ENCODE results near the gene RPL9.

Gene RPL9

DNA sequence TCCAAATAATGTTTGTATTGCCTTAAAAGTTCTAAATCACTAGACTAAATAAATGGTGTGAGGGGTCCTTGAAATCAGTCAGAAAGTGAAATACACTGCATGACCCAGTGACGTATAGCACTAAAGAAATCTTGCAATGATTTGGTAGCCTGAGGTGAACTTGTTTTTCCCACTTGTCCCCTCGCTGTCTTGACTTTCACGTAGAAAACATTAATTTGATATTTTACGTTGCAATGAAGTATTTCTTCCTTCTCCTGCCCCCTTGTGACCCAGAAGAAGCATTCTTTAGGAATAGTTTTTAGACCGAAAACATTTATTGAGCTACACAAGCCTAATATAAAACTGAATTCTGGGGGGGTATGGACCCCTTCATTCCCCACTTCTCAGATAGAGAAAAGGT lies 48.3 kb downstream of the RPL9 start:
- DNase-seq (ENCODE audit: insufficient read length), result no peak
- FAIRE-seq, result no peak
- TF ChIP-seq TAF1 (IDR thresholded peaks at IDR 0.05; ENCODE audit: borderline replicate concordance, low read depth, low read length), result no peak
- TF ChIP-seq POLR2A (IDR thresholded peaks at IDR 0.05; ENCODE audit: low read depth, low read length), result no peak
- no peak for TF ChIP-seq POLR2AphosphoS5 (IDR thresholded peaks at IDR 0.05; ENCODE audit: low read depth, low read length)

DNA sequence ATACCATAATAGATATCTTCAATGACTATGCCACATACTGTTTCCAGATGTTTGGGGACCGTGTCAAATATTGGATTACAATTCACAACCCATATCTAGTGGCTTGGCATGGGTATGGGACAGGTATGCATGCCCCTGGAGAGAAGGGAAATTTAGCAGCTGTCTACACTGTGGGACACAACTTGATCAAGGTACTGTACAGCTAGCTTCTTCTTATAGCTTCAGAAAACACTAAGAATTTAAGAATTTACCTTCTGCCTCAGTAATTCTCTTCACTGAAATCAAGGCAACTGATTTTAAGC lies 51.2 kb downstream of the RPL9 start:
- DNase-seq (ENCODE audit: insufficient read length), result no peak
- TF ChIP-seq POLR2AphosphoS5 (IDR thresholded peaks at IDR 0.05; ENCODE audit: low read depth, low read length) (no peak), POLR2A (IDR thresholded peaks at IDR 0.05; ENCODE audit: low read depth, low read length) (no peak), TAF1 (IDR thresholded peaks at IDR 0.05; ENCODE audit: borderline replicate concordance, low read depth, low read length) (no peak)
- no peak for FAIRE-seq

- TF ChIP-seq POLR2A (IDR thresholded peaks at IDR 0.05; ENCODE audit: low read depth, low read length), result no peak
- no peak for TF ChIP-seq POLR2AphosphoS5 (IDR thresholded peaks at IDR 0.05; ENCODE audit: low read depth, low read length)
- no peak for TF ChIP-seq TAF1 (IDR thresholded peaks at IDR 0.05; ENCODE audit: borderline replicate concordance, low read depth, low read length)
- DNase-seq (ENCODE audit: insufficient read length) (no peak), FAIRE-seq (no peak)
These were observed 51.7 kb downstream of the RPL9 start, which contains the start of gene KLB for GRCh38 chr4:39406763-39407583. Gene KLB, plus strand, starts transcription at chr4:39406930. Its CDS starts 20 bp downstream, at chr4:39406950.

Data from GM12892 (cell line).